NCI-H2227 (cell line): ENCODE results near the gene OR1D5.
A peak's percentile ranks its signal among the peaks of the same experiment; 100 is the strongest.
"Not testable (repeated sequence)": the region's sequence is repeated elsewhere in the genome, so short reads cannot be mapped to it uniquely, and the experiment has no call there.

Experiments
- DNase-seq: peaks from one replicate; lab custom pipeline; 2025; ENCODE audit not compliant: unreplicated experiment; lab: John Stamatoyannopoulos, UW

The OR1D5 gene

DNA sequence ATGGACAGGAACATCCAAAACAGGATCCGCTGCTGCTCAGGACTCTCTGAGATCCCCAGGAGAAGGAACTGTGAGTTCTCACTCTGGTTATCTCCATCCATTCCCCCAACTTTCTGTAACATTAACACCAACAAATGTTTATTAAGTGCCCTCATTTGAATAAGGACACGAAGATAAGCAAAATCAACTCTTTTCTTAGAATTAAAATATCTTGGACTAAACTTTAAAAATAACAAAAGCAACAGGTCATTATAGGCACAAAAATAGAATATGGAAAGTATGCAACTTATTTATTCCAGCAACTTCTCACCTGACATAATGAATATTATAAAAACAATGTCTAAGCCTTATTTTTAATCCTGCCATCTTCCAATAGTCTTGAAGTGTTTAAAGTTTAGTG lies at the start of gene OR1D5:
Gene OR1D5, minus strand, starts transcription at position 101 of the 400 bp plus-strand sequence. Its CDS starts 0 bp downstream, at position 101.
- DNase-seq: not testable (repeated sequence)

GRCh38 chr17:3104322-3104721 lies 40.9 kb upstream of the OR1D5 start, which contains the start of gene OR1D2:
Gene OR1D2, minus strand, starts transcription at chr17:3104422. Its CDS starts 11,426 bp downstream, at chr17:3092996.
- no peak for DNase-seq

GRCh38 chr17:3073850-3074249 lies 10.4 kb upstream of the OR1D5 start:
- not testable (repeated sequence) for DNase-seq

GRCh38 chr17:3065192-3065591 lies 1.8 kb upstream of the OR1D5 start:
- DNase-seq: not testable (repeated sequence)

DNA sequence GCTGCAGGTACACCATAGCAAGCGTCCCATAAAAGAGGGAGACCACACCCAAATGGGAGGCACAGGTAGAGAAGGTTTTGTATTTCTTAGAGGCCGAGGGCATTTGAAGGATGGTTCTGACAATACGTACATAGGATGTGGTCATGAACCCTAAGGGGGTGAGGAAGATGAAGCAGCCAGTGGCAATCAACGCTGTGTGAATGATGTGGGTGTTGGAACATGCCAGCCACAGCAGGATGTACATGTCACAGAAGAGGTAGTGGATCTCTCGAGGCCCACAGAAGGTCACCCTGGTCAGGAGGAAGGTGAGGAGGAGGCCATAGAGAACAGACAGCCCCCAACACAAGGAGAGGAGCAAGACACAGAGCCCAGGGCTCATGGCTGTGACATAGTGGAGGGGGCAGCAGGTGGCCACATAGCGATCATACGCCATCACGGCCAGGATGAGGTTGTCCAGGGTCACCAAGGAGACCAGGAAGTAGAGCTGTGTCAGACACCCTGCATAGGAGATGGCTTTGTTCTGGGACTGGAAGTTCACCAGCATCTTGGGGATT lies 506 bp downstream of the OR1D5 start:
- not testable (repeated sequence) for DNase-seq

DNA sequence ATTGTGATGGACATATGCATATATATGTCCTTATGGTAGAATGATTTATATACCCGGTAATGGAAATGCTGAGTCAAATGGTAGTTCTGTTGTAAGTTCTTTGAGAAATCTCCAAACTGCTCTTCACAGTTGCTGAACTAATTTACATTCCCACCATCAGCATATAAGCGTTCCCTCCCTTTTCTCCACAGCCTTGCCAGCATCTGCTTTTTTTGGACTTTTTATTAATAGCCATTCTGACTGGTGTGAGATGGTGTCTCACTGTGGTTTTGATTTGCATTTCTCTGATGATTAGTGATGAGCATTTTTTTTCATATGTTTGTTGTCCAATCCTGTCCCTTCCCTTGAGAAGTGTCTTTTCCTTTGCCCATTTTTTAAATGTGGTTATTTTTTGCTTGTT lies 8.5 kb downstream of the OR1D5 start:
- DNase-seq: not testable (repeated sequence)

- DNase-seq: no peak
These were observed 13.6 kb downstream of the OR1D5 start for GRCh38 chr17:3049705-3050295.

GRCh38 chr17:3048727-3049471 lies 14.5 kb downstream of the OR1D5 start:
- peak; percentile 94 for DNase-seq

DNA sequence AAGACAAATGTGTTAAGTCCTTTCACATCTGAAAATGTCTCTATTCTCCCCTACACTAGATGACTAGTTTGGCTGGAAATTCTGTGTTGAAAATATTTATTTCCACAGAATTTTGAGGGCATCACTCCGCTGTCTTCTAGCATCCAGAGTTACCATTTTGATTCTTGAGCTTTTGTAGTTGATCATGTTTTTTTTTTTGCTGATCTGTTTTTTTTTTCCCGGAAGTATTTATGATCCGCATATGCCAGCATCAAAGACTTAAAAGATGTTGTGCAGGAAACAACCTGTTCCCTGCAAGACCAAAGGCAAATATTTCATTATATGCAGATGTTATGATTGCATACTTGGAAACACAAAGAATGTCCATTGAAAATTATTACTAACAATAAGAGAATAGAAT lies 16.7 kb downstream of the OR1D5 start:
- no peak for DNase-seq

DNA sequence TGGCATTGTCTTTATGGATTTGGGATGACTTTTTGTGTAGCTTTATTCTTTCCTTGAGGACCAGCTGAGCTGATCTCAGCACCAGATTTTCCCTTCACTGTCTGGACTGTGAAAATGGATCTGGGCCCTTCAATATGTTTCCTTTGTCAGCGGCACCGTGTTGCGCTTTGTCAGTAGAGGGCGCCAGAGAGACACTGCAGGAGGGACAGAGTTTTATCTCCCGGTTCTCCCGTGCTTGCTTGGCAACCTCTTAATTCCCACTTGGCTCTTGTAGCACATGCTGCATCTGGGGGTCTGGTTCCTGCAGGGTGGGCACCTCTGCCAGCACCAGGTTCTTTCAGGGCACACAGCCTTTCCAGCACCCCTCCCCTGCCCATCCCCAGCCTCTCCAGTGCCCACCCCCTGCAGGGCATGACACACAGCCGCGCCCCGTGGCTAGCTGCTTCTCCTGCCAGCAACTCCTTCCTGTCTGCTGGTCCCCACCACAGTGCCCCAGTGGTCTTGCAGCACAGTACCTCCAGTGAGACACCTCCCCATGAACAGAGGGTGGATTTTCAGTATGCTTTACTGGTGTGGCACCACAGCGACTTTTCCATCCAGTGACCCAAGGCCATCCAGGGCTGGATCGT lies 19.6 kb downstream of the OR1D5 start:
- no peak for DNase-seq

- DNase-seq: no peak
These were observed 22.5 kb downstream of the OR1D5 start for GRCh38 chr17:3040882-3041281.

- no peak for DNase-seq
These were observed 23.7 kb downstream of the OR1D5 start for GRCh38 chr17:3039736-3040135.

DNA sequence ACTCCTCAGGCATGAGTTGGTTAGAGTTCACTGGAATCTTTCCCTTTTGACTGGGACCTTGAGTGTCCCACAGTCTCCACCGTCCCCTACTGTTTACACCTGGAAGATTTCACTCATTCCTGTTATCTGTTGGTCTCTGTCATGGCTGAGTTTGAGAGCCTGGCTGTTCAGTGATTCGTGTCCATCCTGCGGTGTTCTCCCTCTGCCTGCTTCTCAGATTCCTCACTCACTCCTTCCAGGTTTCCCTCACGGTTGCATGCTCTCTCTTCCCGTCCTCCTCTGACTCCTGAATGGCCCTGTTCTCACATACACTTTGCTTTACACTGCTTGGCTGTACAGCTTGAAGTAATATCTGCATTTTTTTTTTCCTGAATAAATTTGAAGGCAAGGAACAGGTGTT lies 24.5 kb downstream of the OR1D5 start:
- DNase-seq: no peak

DNA sequence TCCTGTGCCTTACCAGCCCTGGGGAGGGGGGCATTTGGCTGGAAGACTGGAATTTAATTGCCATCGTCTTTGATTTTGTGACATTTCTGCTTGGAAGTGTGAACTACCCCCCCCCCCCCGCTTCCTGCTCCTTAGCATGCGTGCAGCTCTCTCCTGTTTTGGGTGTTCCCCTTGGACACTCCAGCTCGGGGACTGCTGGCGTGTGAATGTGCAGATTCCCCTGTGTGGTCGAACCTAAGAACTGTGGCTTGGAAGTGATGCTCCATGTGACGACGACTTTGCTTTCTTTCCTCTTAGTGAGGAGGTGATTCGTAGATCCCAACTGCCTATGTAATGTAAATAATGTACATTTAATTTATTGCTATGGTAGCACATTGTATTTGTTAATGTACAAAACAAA lies 26.1 kb downstream of the OR1D5 start:
- no peak for DNase-seq

GRCh38 chr17:3036800-3037199 lies 26.6 kb downstream of the OR1D5 start:
- DNase-seq: no peak

GRCh38 chr17:3035968-3036280 lies 27.5 kb downstream of the OR1D5 start:
- no peak for DNase-seq

DNA sequence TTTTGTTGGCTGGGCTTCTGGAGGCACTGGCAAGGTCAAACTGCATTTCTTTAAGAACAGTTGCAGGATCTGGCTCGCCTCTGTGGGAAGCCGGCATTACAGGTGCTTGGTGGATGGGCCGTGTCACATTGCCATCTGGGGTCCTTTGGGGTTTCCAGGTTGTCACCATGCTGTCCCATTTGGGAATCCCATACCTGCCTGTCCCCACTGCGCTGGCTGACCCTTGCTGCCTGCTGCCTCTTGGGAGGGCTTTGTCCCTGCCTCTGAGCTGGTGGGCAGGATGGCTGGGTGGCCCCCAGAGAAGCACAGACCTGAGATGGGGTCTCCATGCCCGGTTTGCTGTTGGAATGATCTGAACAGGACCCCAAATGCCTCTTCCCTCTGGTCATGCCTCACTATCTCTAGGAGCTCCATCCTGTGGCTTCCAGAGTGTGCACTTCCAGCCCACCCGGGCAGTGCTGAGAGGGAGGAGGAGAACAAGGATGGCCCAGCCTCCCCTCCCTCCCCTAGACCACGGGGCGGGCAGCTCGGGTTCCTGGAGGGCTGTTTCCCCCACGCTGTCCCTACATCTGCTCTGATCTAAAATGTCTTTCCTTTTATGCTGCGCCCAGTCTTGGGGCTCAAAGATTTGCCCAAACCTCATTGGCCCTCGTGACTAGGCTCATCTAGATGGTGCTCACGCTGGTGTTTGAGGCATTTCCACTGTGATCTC lies 28.0 kb downstream of the OR1D5 start:
- no peak for DNase-seq

DNA sequence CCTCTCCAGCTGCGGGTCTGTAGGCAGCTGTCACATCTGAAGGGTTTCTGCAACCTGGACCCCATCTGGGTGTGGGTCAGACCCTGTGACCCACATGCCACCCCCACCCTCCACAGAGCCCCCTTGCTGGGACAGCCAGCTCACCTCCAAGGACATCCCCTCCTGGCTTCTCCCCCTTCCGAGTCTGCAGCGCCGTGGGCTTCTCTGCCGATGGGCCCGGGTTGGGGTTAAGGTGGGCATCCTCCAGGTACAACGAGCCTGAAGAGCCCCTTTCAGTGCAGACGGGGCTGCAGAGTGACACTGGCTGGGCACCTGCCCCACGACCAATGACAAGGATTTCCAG lies 28.9 kb downstream of the OR1D5 start:
- no peak for DNase-seq

- no peak for DNase-seq
These were observed 29.4 kb downstream of the OR1D5 start for GRCh38 chr17:3033741-3034577.

DNA sequence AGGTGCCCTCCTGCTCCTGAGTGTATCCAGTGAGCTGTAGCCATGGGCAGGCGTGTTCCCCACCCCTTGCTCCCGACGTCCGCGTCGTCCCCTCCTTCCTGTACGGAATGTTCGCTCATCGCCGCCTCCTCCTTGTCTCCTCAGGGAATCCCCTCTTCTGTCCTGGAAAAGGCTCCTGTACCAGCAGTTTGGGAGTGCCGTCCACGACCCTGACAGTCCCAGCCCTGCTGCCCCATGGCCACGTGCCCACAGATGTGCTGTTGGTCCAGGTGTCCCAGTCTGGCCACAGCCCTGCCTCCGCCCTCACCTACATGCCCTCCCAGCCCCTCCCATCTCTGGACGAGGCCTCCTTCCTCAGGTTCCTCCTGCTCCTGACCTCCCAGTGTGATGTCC lies 30.2 kb downstream of the OR1D5 start:
- no peak for DNase-seq
